Measurements from ENCODE around the gene ANKH.

Gene ANKH

GRCh38 chr5:14854799-14855198 lies 16.8 kb downstream of the ANKH start:
- no peak for TF ChIP-seq CTCF (conservative IDR thresholded peaks at IDR 0.05; ENCODE audit: low read depth, low read length)
- H3K4me3 ChIP-seq (ENCODE audit: low read length) = no peak overlapping the region
- DNase-seq (ENCODE audit: low read depth) = no peak

GRCh38 chr5:14853685-14854084 lies 17.9 kb downstream of the ANKH start:
- no peak for DNase-seq (ENCODE audit: low read depth)
- TF ChIP-seq CTCF (conservative IDR thresholded peaks at IDR 0.05; ENCODE audit: low read depth, low read length) = no peak
- no peak overlapping the region for H3K4me3 ChIP-seq (ENCODE audit: low read length)

- H3K4me3 ChIP-seq (ENCODE audit: low read length) = no peak overlapping the region
- no peak for DNase-seq (ENCODE audit: low read depth)
- TF ChIP-seq CTCF (conservative IDR thresholded peaks at IDR 0.05; ENCODE audit: low read depth, low read length) = no peak
Observed at GRCh38 chr5:14852779-14853178, 18.8 kb downstream of the ANKH start.

GRCh38 chr5:14851999-14852526 lies 19.5 kb downstream of the ANKH start:
- no peak for DNase-seq (ENCODE audit: low read depth)
- TF ChIP-seq CTCF (conservative IDR thresholded peaks at IDR 0.05; ENCODE audit: low read depth, low read length) = no peak
- no peak overlapping the region for H3K4me3 ChIP-seq (ENCODE audit: low read length)

GRCh38 chr5:14851597-14851996 lies 20.0 kb downstream of the ANKH start:
- no peak for TF ChIP-seq CTCF (conservative IDR thresholded peaks at IDR 0.05; ENCODE audit: low read depth, low read length)

GRCh38 chr5:14851050-14851419 lies 20.5 kb downstream of the ANKH start:
- no peak for TF ChIP-seq CTCF (conservative IDR thresholded peaks at IDR 0.05; ENCODE audit: low read depth, low read length)
- no peak for DNase-seq (ENCODE audit: low read depth)
- no peak overlapping the region for H3K4me3 ChIP-seq (ENCODE audit: low read length)

More at GRCh38 chr5:14851597-14851996, 20.0 kb downstream of the ANKH start:
- no peak overlapping the region for H3K4me3 ChIP-seq (ENCODE audit: low read length)
- no peak for DNase-seq (ENCODE audit: low read depth)

- no peak for DNase-seq (ENCODE audit: low read depth)
- no peak for TF ChIP-seq CTCF (conservative IDR thresholded peaks at IDR 0.05; ENCODE audit: low read depth, low read length)
- H3K4me3 ChIP-seq (ENCODE audit: low read length) = no peak overlapping the region
Observed at GRCh38 chr5:14850419-14851049, 21.0 kb downstream of the ANKH start.
